ENCODE data around the gene GALNT14. TPM values are rescaled to one million over a fixed set of nuclear protein-coding genes. Genes with fewer than 3 reads are reported as not detected.

Gene GALNT14
- total and polyA plus RNA-seq, 2 of the 13 experiments (the other 11 are each of a cell fraction or from before 2014, with no cell fraction given): not detected

DNA sequence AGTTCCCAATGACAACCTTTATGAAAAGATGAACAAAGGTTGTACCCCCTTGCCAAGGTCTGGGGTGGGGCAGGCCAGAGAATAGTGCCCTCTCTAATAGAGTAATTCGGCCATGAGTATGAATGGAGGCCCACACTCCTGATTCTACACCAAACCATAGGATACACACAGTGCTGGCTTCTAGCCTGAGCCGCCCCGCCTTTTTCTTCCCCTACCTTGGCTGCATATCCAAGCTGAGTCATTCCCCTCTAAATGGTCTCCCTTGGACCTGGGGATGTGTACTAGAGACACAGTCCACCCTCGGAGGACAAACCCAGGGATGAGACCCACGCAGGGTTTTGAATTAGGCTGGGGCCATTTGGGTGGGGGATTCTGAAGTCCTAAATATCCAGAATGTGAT is 223.8 kb downstream of the GALNT14 start:
- Histone ChIP-seq H3K4me2 (ENCODE audit: low read depth, low read length) (no peak overlapping the region), H2AFZ (ENCODE audit: low read length) (no peak overlapping the region), H4K20me1 (ENCODE audit: insufficient read depth, low read length) (no peaks in the 10 kb centered on the region), H3K79me2 (ENCODE audit: insufficient read depth, low read length) (no peaks in the 10 kb centered on the region), H3K9me3 (ENCODE audit: low read length) (no peaks in the 10 kb centered on the region), H3K36me3 (replicated peaks in 1 of 2; ENCODE audit: control insufficient read depth in 1 of 2, insufficient read depth in 2 of 2, low read length in 2 of 2) (no peaks in the 10 kb centered on the region), H3K27ac (ENCODE audit: extremely low read length, insufficient read depth, low read length) (no peak overlapping the region), H3K4me3 (replicated peaks in 1 of 3; ENCODE audit: insufficient read depth in 1 of 3, low read depth in 2 of 3, low read length in 3 of 3) (no peak overlapping the region), H3K9ac (ENCODE audit: insufficient read depth, low read depth, low read length) (no peak overlapping the region), H3K27me3 (ENCODE audit: control insufficient read depth in 1 of 2, insufficient read depth in 2 of 2, low read length in 2 of 2) (no peaks in the 10 kb centered on the region; a peak in 1 of 5 replicates), H3K4me1 (ENCODE audit: insufficient read depth, low read length) (no peaks in the 10 kb centered on the region)
- TF ChIP-seq ZMYM3 (CRISPR knock-in tag; IDR thresholded peaks at IDR 0.05) (no peak), ZNF256 (CRISPR knock-in tag; conservative IDR thresholded peaks at IDR 0.05) (no peak), HDAC1 (CRISPR knock-in tag; IDR thresholded peaks at IDR 0.05) (no peak), MIXL1 (CRISPR knock-in tag; IDR thresholded peaks at IDR 0.05) (no peak), SSRP1 (CRISPR knock-in tag; IDR thresholded peaks at IDR 0.05) (no peak), SMC3 (IDR thresholded peaks at IDR 0.05; ENCODE audit: low read length) (no peak), RBFOX2 (IDR thresholded peaks at IDR 0.05; ENCODE audit: low read depth, low read length) (no peak), NKX3-1 (CRISPR knock-in tag; IDR thresholded peaks at IDR 0.05) (no peak), PPARG (CRISPR knock-in tag; conservative IDR thresholded peaks at IDR 0.05) (no peak), MEIS2 (CRISPR knock-in tag; IDR thresholded peaks at IDR 0.05) (no peak)
- TF ChIP-seq, protein P1, sequence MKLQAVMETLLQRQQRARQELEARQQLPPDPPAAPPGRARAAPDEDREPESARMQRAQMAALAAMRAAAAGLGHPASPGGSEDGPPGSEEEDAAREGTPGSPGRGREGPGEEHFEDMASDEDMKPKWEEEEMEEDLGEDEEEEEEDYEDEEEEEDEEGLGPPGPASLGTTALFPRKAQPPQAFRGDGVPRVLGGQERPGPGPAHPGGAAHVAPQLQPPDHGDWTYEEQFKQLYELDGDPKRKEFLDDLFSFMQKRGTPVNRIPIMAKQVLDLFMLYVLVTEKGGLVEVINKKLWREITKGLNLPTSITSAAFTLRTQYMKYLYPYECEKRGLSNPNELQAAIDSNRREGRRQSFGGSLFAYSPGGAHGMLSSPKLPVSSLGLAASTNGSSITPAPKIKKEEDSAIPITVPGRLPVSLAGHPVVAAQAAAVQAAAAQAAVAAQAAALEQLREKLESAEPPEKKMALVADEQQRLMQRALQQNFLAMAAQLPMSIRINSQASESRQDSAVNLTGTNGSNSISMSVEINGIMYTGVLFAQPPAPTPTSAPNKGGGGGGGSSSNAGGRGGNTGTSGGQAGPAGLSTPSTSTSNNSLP (IDR thresholded peaks at IDR 0.05; ENCODE audit: low read depth, low read length): no peak
- TF ChIP-seq, protein P2, sequence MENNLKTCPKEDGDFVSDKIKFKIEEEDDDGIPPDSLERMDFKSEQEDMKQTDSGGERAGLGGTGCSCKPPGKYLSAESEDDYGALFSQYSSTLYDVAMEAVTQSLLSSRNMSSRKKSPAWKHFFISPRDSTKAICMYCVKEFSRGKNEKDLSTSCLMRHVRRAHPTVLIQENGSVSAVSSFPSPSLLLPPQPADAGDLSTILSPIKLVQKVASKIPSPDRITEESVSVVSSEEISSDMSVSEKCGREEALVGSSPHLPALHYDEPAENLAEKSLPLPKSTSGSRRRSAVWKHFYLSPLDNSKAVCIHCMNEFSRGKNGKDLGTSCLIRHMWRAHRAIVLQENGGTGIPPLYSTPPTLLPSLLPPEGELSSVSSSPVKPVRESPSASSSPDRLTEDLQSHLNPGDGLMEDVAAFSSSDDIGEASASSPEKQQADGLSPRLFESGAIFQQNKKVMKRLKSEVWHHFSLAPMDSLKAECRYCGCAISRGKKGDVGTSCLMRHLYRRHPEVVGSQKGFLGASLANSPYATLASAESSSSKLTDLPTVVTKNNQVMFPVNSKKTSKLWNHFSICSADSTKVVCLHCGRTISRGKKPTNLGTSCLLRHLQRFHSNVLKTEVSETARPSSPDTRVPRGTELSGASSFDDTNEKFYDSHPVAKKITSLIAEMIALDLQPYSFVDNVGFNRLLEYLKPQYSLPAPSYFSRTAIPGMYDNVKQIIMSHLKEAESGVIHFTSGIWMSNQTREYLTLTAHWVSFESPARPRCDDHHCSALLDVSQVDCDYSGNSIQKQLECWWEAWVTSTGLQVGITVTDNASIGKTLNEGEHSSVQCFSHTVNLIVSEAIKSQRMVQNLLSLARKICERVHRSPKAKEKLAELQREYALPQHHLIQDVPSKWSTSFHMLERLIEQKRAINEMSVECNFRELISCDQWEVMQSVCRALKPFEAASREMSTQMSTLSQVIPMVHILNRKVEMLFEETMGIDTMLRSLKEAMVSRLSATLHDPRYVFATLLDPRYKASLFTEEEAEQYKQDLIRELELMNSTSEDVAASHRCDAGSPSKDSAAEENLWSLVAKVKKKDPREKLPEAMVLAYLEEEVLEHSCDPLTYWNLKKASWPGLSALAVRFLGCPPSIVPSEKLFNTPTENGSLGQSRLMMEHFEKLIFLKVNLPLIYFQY (CRISPR knock-in tag; IDR thresholded peaks at IDR 0.05; ENCODE audit: borderline replicate concordance): no peak
- TF ChIP-seq, protein P3, sequence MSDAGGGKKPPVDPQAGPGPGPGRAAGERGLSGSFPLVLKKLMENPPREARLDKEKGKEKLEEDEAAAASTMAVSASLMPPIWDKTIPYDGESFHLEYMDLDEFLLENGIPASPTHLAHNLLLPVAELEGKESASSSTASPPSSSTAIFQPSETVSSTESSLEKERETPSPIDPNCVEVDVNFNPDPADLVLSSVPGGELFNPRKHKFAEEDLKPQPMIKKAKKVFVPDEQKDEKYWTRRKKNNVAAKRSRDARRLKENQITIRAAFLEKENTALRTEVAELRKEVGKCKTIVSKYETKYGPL (CRISPR knock-in tag; IDR thresholded peaks at IDR 0.05): no peak
- TF ChIP-seq, protein P4, sequence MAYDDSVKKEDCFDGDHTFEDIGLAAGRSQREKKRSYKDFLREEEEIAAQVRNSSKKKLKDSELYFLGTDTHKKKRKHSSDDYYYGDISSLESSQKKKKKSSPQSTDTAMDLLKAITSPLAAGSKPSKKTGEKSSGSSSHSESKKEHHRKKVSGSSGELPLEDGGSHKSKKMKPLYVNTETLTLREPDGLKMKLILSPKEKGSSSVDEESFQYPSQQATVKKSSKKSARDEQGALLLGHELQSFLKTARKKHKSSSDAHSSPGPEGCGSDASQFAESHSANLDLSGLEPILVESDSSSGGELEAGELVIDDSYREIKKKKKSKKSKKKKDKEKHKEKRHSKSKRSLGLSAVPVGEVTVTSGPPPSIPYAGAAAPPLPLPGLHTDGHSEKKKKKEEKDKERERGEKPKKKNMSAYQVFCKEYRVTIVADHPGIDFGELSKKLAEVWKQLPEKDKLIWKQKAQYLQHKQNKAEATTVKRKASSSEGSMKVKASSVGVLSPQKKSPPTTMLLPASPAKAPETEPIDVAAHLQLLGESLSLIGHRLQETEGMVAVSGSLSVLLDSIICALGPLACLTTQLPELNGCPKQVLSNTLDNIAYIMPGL (CRISPR knock-in tag; IDR thresholded peaks at IDR 0.05; ENCODE audit: borderline replicate concordance in 1 of 2, low read depth in 1 of 2): no peak
- TF ChIP-seq, protein P5, sequence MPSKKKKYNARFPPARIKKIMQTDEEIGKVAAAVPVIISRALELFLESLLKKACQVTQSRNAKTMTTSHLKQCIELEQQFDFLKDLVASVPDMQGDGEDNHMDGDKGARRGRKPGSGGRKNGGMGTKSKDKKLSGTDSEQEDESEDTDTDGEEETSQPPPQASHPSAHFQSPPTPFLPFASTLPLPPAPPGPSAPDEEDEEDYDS (CRISPR knock-in tag; IDR thresholded peaks at IDR 0.05): no peak
- intact Hi-C loops (cut with micrococcal nuclease; ENCODE audit: unreplicated experiment) (loop anchor here (2.0 kb wide), 2 partner anchors 200 to 418 kb away; no protein-coding TSS in a partner anchor), in situ Hi-C loops (cut with HindIII; ENCODE audit: extremely low pct_ligation_motif_present, low pct_unique_long_range_greater_than_20kb) (no loop called here)
- FAIRE-seq: no peak
- no peak for ATAC-seq
- POLR2A ChIA-PET: no interaction called here
- CTCF ChIA-PET (ENCODE audit: low intra/inter-chr PET ratio, low total read pairs): interaction anchor here (0.9 kb wide), 1 partner anchor 203 kb away, joined by 3 read pairs; no protein-coding TSS in a partner anchor
- no TSS peak for BruUV-seq (replicated peaks)
- 23% methylated on average over 5 of the region's 5 CpGs for WGBS (ENCODE audit: low lambda C conversion rate)
- DNase-seq (ENCODE audit: low spot score): no peak
